Fibroblast of lung (primary cell): ENCODE data around the gene NRIP1. TPM values are rescaled to one million over a fixed set of nuclear protein-coding genes. Genes with fewer than 3 reads are reported as not detected.
A peak's percentile ranks its signal among the peaks of the same experiment; 100 is the strongest.

ENCODE experiments used
- DNase-seq, 2 donors: peaks; one replicate each; pipeline versions ENCODE4 v3.0.0 to v3.0.0-alpha.2; 2010; ENCODE audit warnings: low read depth in 2 of 2
- H2AFZ ChIP-seq: 2 replicates; pipeline ENCODE4 v1.5.1; 2012; ENCODE audit warnings: low read length, control low read depth, inconsistent platforms
- H3K27ac ChIP-seq: 2 replicates; pipeline ENCODE4 v1.5.1; 2011; ENCODE audit warnings: low read length, control low read depth; ENCODE audit not compliant: insufficient read depth
- H3K27me3 ChIP-seq: 2 replicates; pipeline ENCODE4 v1.5.1; 2011; ENCODE audit warnings: mild to moderate bottlenecking, low read length; ENCODE audit not compliant: control insufficient read depth, insufficient read depth
- H3K36me3 ChIP-seq: 2 replicates; pipeline ENCODE4 v1.5.1; 2011; ENCODE audit warnings: low read length; ENCODE audit not compliant: control insufficient read depth, insufficient read depth
- H3K4me1 ChIP-seq: 2 replicates; pipeline ENCODE4 v1.5.1; 2011; ENCODE audit warnings: low read length; ENCODE audit not compliant: control insufficient read depth, insufficient read depth; ENCODE audit errors: extremely low read depth
- H3K4me2 ChIP-seq: 2 replicates; pipeline ENCODE4 v1.5.1; 2011; ENCODE audit warnings: low read length, control low read depth; ENCODE audit not compliant: insufficient read depth; ENCODE audit errors: extremely low read depth
- H3K4me3 ChIP-seq, 4 experiments: fragments of 200-600 bp in 1 of 4; sonication (generic) in 1 of 4; replicated peaks in 1 of 4; 2 replicates each; pipeline ENCODE4 v1.5.1; 2011 to 2016; ENCODE audit warnings: low read length in 4 of 4, low read depth in 3 of 4, mild to moderate bottlenecking in 3 of 4, control low read depth in 2 of 4, inconsistent platforms in 1 of 4, mixed read lengths in 1 of 4; ENCODE audit not compliant: insufficient read depth in 1 of 4; ENCODE audit errors: control extremely low read depth in 1 of 4
- H3K79me2 ChIP-seq: 2 replicates; pipeline ENCODE4 v1.5.1; 2012; ENCODE audit warnings: mild to moderate bottlenecking, low read length, inconsistent platforms; ENCODE audit not compliant: control insufficient read depth, insufficient read depth
- H3K9ac ChIP-seq: 2 replicates; pipeline ENCODE4 v1.5.1; 2011; ENCODE audit warnings: mild to moderate bottlenecking, low read length, control low read depth; ENCODE audit not compliant: insufficient read depth
- H3K9me3 ChIP-seq: 2 replicates; pipeline ENCODE4 v1.5.1; 2012; ENCODE audit warnings: low read depth, low read length; ENCODE audit not compliant: control insufficient read depth, insufficient read depth
- H4K20me1 ChIP-seq: 2 replicates; pipeline ENCODE4 v1.5.1; 2011; ENCODE audit warnings: low read length; ENCODE audit not compliant: control insufficient read depth, insufficient read depth; ENCODE audit errors: extremely low read depth
- CTCF ChIP-seq, 2 donors: IDR thresholded peaks in 1 of 2; conservative IDR thresholded peaks in 1 of 2; 1 replicate in 1 of 2; 2 replicates in 1 of 2; pipeline ENCODE4 v1.5.1; 2011 to 2012; ENCODE audit warnings: low read length in 2 of 2, control low read depth in 1 of 2, inconsistent platforms in 1 of 2, low read depth in 1 of 2, mild to moderate bottlenecking in 1 of 2
- EZH2 ChIP-seq: IDR thresholded peaks from 2 replicates; pipeline ENCODE4 v1.5.1; 2012; ENCODE audit warnings: low read length, control low read depth, mild to moderate bottlenecking; ENCODE audit errors: missing control alignments
- polyA plus RNA-seq, 2 donors: library from polyadenylated mRNA; depleted of rRNA in 1 of 2; stranded (reverse) in 1 of 2; unstranded in 1 of 2; fragments of >200 nt; gene quantifications; 2 replicates each; pipeline ENCODE4 v1.2.1, GENCODE V29; 2011 to 2012; ENCODE audit warnings: missing spikeins in 1 of 2
- total RNA-seq: library from RNA; depleted of rRNA; stranded (reverse); fragments of >200 nt; gene quantifications from 2 replicates; pipeline ENCODE4 v1.2.1, GENCODE V29; 2014

Gene NRIP1
- total and polyA plus RNA-seq, 2 donors (not counting 1 experiment from before 2014, with no cell fraction given): 17.8 to 24.8 TPM

DNA sequence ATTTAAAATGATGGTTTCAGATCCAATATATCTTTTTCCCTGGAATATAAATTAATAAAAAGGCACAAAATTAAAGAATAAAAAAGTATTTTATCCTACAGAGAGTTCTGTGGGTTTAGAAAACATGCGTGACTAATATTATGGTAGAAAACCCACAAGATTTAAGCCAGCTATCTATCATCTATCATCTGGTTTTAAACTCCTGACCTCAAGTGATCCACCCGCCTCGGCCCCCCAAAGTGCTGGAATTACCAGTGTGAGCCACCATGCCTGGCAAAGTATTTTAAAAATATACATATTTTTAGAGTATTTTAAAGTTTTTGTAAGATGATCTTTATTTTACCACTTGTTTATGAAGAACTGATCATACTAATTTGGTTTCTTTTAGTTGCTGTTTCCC lies 79.5 kb downstream of the NRIP1 start:
- H3K27me3 ChIP-seq: no peaks in the 10 kb centered on the region
- H3K9ac ChIP-seq: no peak overlapping the region
- no peaks in the 10 kb centered on the region for H3K4me1 ChIP-seq
- no peaks in the 10 kb centered on the region for H4K20me1 ChIP-seq
- peak in 1 of 2 donors; percentile 58 for DNase-seq
- H3K4me2 ChIP-seq: no peak overlapping the region
- H3K36me3 ChIP-seq: no peaks in the 10 kb centered on the region
- no peak overlapping the region for H3K27ac ChIP-seq
- peaks cover 30% of the 10 kb centered on the region for H3K79me2 ChIP-seq
- no peak overlapping the region for H3K4me3 ChIP-seq
- TF ChIP-seq EZH2 (no peak), CTCF (conservative IDR thresholded peaks at IDR 0.05 in 1 of 2, IDR thresholded peaks at IDR 0.05 in 1 of 2; ENCODE audit: low read depth in 1 of 2, low read length in 2 of 2) (no peak)
- H2AFZ ChIP-seq: no peak overlapping the region
- no peaks in the 10 kb centered on the region for H3K9me3 ChIP-seq

- DNase-seq: no peak
These were observed 82.5 kb downstream of the NRIP1 start for GRCh38 chr21:14982336-14982735.

GRCh38 chr21:14981246-14981645 lies 83.6 kb downstream of the NRIP1 start:
- no peaks in the 10 kb centered on the region for H3K4me1 ChIP-seq
- H3K9me3 ChIP-seq: no peaks in the 10 kb centered on the region
- no peaks in the 10 kb centered on the region for H3K27me3 ChIP-seq
- no peak overlapping the region for H3K4me2 ChIP-seq
- H3K4me3 ChIP-seq: no peak overlapping the region
- TF ChIP-seq EZH2: no peak
- no peak for TF ChIP-seq CTCF (conservative IDR thresholded peaks at IDR 0.05 in 1 of 2, IDR thresholded peaks at IDR 0.05 in 1 of 2; ENCODE audit: low read depth in 1 of 2, low read length in 2 of 2)
- no peaks in the 10 kb centered on the region for H3K36me3 ChIP-seq
- no peak overlapping the region for H3K9ac ChIP-seq
- H2AFZ ChIP-seq: no peak overlapping the region
- no peak for DNase-seq
- peaks cover 19% of the 10 kb centered on the region for H3K79me2 ChIP-seq
- H3K27ac ChIP-seq: no peak overlapping the region
- H4K20me1 ChIP-seq: no peaks in the 10 kb centered on the region

More at GRCh38 chr21:14982336-14982735, 82.5 kb downstream of the NRIP1 start:
- peaks cover 21% of the 10 kb centered on the region for H3K79me2 ChIP-seq
- no peaks in the 10 kb centered on the region for H4K20me1 ChIP-seq
- TF ChIP-seq EZH2 (no peak), CTCF (conservative IDR thresholded peaks at IDR 0.05 in 1 of 2, IDR thresholded peaks at IDR 0.05 in 1 of 2; ENCODE audit: low read depth in 1 of 2, low read length in 2 of 2) (no peak)
- H3K27me3 ChIP-seq: no peaks in the 10 kb centered on the region
- H3K9ac ChIP-seq: no peak overlapping the region
- H3K9me3 ChIP-seq: no peaks in the 10 kb centered on the region
- no peak overlapping the region for H3K27ac ChIP-seq
- H3K36me3 ChIP-seq: no peaks in the 10 kb centered on the region
- H3K4me2 ChIP-seq: no peak overlapping the region
- H2AFZ ChIP-seq: no peak overlapping the region
- H3K4me1 ChIP-seq: no peaks in the 10 kb centered on the region
- no peak overlapping the region for H3K4me3 ChIP-seq
